Astrocyte of the cerebellum (primary cell): Measurements from ENCODE around the gene MAZ.

Experiments used
- DNase-seq: peaks from one replicate; pipeline ENCODE4 v3.0.0-alpha.2; 2011; ENCODE audit warnings: low read depth
- H3K4me3 ChIP-seq: 2 replicates; pipeline ENCODE4 v1.5.1; 2011; ENCODE audit warnings: mild to moderate bottlenecking, low read depth, low read length, moderate library complexity
- CTCF ChIP-seq: IDR thresholded peaks from 2 replicates; pipeline ENCODE4 v1.5.1; 2012; ENCODE audit warnings: low read length, low read depth, moderate library complexity, mild to moderate bottlenecking; ENCODE audit errors: missing control alignments
- in situ Hi-C: cut with HindIII; loops from 2 replicates; pipeline ENCODE4 v1.10.0; 2017; ENCODE audit warnings: low sequenced_read_pairs

Gene MAZ

GRCh38 chr16:29802416-29802935 is 3.9 kb upstream of the MAZ start:
- no peak overlapping the region for H3K4me3 ChIP-seq
- TF ChIP-seq CTCF = no peak
- in situ Hi-C loops = loop anchor here (5.0 kb wide), 1 partner anchor 105 kb away; no protein-coding TSS in a partner anchor
- DNase-seq = no peak

GRCh38 chr16:29804020-29804419 is 2.3 kb upstream of the MAZ start:
- H3K4me3 ChIP-seq = no peak overlapping the region
- in situ Hi-C loops = loop anchor here (5.0 kb wide), 1 partner anchor 107 kb away; no protein-coding TSS in a partner anchor
- TF ChIP-seq CTCF = no peak
- no peak for DNase-seq

GRCh38 chr16:29804455-29805231 is 1.7 kb upstream of the MAZ start:
- H3K4me3 ChIP-seq = peak overlapping the region; percentile 82
- DNase-seq = no peak
- in situ Hi-C loops = loop anchor here (5.0 kb wide), 1 partner anchor 107 kb away; no protein-coding TSS in a partner anchor
- no peak for TF ChIP-seq CTCF

GRCh38 chr16:29805232-29806098 is 864 bp upstream of the MAZ start:
- DNase-seq = peak; percentile 87
- TF ChIP-seq CTCF = peak; percentile 4
- in situ Hi-C loops = no loop called here
- peak overlapping the region; percentile 82 for H3K4me3 ChIP-seq

GRCh38 chr16:29806641-29807425 is 504 bp downstream of the MAZ start:
- in situ Hi-C loops = no loop called here
- TF ChIP-seq CTCF = no peak
- DNase-seq = no peak
- peak overlapping the region; percentile 57 for H3K4me3 ChIP-seq
